HG03060 (cell line): ENCODE measurements around the gene SCAP.
"Not testable (repeated sequence)": the region's sequence is repeated elsewhere in the genome, so short reads cannot be mapped to it uniquely, and the experiment has no call there.

Experiments used
- ATAC-seq: cut with Tn5 transposase; IDR thresholded peaks from one replicate; pipeline ENCODE4 v1.9.1; 2021; ENCODE audit warnings: low read depth, moderate number of reproducible peaks; ENCODE audit not compliant: unreplicated experiment

SCAP gene

GRCh38 chr3:47475570-47476329 is at the start of gene SCAP:
Gene SCAP, minus strand, starts transcription at chr3:47475941. Its CDS starts 32,948 bp downstream, at chr3:47442993.
- ATAC-seq = peak; percentile 71

DNA sequence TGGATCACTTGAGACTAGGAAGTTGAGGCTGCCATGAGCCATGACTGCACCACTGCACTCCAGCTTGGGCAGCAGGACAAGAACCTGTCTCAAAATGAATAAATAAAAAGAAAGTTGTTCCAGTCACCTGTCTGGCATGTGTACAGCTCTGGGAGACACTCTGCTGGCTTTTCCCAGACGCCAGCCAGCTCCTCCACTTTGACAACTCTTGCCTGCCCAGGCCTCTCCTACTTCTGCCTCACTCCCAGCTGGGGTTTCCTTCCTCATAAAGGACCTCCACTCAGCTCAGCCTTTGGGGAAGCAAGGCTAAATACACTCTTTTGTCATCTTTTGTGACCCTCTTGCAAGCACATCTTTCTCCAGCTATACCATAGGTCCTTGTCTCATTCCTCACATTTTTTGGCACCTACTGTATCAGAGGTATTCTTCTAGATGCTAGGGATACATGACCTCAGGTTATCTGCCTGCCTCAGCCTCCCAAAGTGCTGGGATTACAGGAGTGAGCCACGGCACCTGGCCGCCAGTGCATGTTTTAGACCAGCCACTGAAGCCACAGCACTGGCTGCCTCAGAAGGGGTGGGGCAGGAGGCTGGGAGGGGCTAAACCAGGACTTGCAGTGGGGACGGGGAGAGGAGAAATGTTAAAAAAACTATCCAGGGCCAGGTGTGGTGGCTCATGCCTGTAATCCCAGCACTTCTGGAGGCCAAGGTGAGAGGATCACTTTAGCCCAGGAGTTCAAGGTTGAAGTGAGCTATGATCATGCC is 47.8 kb upstream of the SCAP start:
- no peak for ATAC-seq

DNA sequence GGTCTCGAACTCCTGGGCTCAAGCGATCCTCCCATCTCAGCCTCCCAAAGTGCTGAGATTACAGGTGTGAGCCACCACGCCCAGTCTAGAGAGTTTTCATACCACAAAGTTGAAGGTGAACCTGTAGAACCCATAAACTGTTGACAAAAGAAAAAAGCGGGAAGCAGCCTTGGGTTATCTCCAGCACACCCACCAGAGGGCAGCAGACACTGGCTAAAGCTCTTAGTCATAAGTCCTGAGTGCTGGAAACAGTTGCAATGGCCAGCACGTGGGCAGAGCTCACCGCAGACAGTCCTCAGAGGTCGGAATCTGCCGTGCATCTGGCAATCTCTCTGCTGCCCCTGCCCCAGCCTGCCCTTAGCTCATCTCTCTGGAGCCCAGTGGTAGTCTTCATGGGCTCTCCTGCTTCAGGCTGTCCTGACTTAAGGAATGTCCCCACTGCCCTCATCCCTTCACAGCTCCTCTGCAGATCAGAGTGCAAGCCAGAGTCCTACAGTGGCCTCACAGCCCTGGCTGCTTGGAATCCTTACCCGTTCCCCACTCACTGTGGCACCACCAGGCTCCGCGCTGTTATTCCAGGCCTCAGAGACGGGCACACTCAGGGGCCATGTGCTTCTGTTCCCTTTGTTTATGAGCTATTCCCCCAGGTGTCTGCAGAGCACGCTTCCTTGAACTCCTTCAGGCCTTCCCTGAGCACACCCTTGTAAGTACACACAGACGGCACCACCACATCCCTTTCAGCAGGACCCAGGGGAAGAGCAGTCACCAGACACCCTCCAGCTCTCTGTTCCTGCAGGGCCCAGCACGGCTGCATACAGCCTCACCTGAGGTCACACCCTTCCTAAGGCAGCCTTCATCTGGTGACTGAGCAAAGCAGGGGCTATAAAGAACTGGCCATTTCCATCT is 46.6 kb upstream of the SCAP start:
- ATAC-seq = no peak

DNA sequence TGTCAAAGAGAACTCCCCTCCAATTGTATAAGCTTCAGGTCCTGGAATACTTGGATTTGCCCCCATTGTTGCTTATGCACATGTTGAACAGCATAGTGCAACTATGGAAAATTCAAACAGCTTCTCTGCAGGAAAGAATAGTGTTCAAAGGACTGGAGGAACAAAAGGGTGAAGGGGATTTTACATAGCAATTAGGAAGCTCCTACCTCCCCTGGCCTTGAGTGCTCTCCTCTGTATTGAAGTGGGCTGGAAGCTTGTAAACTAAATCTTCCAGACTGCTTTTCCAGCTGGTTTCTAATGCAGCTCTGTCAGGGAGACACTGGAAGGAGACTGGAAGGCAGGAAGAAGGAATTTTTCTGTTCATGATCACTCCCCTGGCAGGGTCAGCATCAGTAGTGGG is 45.0 kb upstream of the SCAP start:
- ATAC-seq = no peak

DNA sequence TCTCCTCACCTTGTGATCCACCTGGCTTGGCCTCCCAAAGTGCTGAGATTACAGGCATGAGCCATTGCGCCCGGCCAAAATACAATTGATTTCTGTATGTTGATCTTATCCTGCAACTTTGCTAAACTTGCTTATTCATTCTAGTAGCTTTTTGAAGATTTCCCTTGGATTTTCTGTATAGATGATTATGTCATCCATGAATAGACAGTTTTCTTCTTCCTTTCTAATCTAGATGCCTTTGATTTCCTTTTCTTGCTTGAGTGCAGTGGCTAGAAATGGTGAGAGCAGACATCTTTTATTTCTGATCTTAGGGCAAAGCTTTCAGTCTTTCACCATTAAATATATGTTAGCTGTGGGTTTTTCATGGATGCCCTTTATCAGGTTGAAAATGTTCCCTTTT is 42.2 kb upstream of the SCAP start:
- ATAC-seq = no peak

DNA sequence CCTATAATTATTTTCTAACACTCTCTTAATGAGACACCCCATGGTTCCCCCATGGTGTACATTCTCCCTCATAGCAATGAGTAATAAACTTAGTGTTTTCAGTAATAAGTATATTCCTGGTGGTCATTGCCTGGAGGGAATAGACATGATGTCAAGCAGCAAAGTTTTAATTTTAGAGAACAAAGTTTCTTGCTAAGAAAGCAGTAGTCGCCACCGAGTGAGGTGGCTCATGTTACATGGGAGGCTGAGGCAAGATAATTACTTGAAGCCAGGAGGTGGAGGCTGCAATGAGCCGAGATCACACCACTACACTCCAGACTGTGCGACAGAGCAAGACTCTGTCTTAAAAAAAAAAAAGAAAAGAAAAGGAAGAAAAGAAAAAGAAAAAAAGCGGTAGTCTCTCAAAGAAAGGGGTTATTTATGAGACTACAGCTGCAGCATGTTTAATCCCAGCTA is 40.2 kb upstream of the SCAP start:
- ATAC-seq = no peak

GRCh38 chr3:47515100-47515499 is 39.4 kb upstream of the SCAP start:
- no peak for ATAC-seq

DNA sequence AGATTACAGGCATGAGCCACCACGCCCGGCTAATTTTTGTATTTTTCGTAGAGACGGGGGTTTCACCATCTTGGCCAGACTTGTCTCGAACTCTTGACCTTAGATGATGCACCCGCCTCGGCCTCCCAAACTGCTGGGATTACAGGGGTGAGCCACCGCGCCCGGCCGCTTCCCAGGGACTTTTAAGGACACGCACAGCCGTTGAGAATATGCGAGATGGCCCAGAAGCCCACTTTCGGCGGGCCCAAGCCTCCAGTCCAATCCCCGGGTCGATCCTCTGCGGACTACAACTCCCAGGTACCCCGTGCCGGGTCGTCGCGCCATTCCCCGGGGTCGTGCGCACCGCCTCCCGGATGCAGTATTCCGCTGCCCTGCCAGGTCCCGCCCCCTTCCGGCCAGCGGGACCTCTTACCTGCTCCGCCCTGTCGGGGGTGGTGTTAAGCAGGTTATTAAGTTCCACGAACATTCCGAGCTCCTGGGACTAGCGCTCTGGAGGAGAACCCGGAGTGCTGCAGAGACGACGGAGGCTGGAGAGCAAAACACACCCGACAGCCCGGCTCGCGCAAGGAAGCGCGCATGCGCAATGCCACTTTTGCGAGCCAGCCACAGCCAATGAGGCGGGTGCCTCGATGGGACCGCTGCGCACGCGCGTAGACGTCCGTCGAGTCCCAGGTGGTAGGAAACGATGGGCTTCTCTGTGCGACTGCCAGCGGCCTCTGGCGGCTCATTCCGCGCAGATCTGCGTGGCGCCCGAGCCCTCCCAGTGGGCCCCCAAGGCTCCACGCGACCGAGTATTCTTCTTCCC is 37.6 kb upstream of the SCAP start, which contains the start of gene ELP6:
TSS of gene ELP6 (minus strand) at position 588 of the 805 bp plus-strand sequence. CDS start at position 466, 122 bp downstream.
- ATAC-seq = peak; percentile 71

DNA sequence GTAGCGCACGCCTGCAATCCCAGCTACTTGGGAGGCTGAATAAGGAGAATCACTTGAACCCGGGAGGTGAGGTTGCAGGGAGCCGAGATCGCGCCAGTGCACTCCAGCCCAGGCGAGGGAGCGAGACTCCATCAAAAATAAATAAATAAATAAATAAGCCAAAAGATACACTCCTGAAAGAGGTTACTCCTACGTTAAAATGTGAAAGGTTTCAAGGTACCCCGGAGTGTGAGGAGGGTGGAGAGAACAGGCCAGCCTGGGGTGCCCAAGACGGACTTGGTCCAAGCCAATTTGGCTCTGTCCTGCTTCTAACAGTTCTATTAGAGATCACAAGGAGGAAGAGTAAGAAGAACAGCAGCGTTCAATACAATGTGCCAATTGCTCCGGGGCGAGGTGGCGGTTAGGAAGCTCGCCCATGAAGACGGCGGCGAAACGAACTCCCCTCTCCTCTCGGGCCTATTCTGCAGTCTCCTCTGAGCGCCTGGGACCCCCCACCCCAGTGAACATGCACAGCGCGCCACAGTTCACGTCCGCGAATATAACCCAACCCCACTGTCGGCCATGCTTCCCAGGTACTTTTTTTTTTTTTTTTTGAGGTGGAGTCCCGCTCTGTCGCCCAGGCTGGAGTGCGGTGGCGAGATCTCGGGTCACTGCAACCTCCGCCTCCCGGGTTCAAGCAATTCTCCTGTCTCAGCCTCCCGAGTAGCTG is 36.8 kb upstream of the SCAP start:
- no peak for ATAC-seq

DNA sequence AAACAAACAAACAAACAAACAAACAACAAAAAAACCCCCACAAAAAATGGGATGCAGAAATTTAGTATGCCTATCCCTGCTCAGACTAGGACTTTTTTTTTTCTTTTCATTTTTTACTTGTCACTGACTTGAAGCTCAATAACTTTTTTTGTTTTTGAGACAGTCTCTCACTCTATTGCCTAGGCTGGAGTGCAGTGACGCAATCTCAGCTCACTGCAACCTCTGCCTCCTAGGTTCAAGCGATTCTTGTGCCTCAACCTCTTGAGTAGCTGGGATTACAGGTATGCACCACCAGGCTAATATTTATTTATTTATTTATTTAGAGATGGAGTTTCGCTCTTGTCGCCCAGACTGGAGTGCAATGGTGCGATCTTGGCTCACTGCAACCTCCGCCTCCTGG is 29.5 kb upstream of the SCAP start:
- not testable (repeated sequence) for ATAC-seq

DNA sequence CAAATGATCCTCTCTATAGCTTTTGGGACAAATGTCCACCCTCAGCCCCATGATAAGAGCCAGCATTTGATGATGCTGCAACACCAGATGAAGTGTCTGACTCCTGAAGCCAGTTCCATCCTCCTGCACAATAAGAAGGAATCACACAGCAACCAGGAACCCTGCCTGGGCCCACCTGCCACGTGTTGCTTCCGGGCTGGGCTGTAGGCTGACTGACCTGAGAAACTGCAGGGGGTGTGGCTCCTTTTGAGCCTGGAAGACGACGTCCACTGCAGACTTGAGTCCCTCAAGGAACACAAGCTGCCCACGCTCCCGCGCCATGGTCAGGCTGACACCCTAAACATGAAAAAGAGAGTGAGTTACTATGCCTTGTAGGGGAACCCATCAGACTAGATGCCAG is 28.4 kb upstream of the SCAP start:
- no peak for ATAC-seq

DNA sequence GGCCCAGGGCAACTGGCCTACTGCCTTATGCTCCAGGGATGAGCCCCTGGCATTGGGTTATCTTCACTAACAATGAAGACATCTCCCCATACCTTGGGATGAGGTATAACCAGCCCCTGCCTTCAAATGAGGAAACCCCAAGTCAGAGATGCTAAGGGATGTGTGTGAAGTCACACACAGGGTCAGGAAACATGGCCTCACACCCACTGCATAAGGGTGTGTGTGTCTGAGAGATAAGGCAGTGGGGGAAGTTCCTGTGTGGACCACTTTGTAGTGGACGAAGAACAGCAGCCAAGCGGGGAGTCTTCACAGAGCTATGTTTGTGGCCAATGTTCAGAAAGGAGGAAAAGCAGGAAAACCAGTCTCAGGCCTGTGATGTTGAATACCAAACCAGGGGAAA is 27.3 kb upstream of the SCAP start:
- no peak for ATAC-seq

- no peak for ATAC-seq
Observed at GRCh38 chr3:47496892-47497291, 21.2 kb upstream of the SCAP start.

DNA sequence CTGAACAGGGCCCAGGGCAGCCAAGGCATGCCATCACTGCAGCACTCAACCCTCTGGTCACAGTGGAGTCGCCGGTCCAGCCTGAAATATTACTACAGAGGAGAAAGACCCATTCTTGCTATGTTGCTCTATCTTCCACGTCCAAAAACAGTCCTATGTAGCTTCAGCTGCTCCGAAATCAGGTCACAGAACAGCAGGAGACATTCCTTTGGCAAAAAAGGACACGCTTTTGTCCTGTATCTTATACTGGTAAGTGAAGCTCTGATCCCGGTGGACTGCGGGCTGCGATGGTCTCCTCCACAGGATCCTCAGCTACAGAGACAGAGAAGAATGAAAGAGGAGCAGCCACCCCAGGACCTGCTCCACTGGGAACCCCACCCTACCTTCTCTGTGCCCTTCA is 20.1 kb upstream of the SCAP start:
- ATAC-seq = no peak

GRCh38 chr3:47495111-47495510 is 19.4 kb upstream of the SCAP start:
- ATAC-seq = no peak

DNA sequence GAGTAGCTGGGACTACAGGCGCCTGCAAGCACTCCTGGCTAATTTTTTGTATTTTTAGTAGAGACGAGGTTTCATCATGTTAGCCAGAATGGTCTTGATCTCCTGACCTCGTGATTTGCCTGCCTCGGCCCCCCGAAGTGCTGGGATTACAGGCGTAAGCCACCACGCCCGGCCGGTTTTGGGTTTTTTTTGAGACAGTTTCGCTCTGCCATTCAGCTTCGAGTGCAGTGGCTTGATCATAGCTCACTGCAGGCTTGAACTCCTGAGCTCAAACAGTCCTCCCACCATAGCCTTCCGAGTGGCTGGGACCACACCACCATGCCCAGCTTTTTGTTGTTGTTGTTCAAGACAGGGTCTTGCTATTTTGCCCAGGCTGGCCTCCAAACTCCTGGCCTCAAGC is 16.0 kb upstream of the SCAP start:
- ATAC-seq = no peak

- no peak for ATAC-seq
Observed at GRCh38 chr3:47491186-47491585, 15.4 kb upstream of the SCAP start.

DNA sequence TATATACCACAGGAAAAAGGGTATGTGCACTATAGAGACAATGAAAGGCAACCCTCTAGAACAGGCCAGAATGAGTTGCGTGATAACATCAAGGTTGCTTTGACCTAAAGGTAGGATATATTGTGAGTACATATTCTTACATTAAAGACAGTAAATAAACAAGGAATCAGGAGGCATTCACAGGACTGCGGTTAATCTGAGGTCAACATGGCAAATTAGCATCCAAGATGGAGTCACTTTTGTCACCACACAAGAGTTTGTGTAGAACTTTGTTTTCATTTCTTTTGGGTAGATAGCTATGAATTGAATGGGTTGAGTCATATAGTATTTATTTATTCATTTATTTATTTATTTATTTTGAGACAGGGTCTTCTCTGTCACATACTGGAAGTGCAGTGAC is 11.5 kb upstream of the SCAP start:
- no peak for ATAC-seq

DNA sequence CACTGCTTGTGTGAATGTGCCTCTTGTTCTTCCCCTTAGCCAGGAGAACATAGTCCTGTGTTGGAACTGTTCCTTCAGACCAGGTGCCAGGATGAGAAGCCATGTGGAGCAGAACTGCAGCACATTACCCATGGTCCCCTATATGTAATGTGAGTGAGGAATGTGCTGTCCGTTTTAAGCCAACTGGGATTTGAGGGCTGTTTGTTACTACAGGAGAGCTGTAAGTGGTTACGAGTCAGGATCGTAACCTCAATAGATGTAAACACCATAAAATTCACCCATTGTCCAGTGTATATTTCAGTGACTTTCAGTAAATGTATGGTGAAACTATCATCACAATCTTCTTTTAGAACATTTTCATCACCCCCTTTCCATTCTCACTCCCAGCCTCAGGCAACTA is 10.1 kb upstream of the SCAP start:
- no peak for ATAC-seq
